Epithelial cell of prostate (primary cell): ENCODE data around the gene PPAT.
A peak's percentile ranks its signal among the peaks of the same experiment; 100 is the strongest.
"Not testable (repeated sequence)": the region's sequence is repeated elsewhere in the genome, so short reads cannot be mapped to it uniquely, and the experiment has no call there.

Experiments
- DNase-seq: peaks from one replicate; pipeline ENCODE4 v3.0.0-alpha.2; 2011; ENCODE audit warnings: low read depth, low spot score
- H3K27ac ChIP-seq: fragments of 450-650 bp; 2 replicates; pipeline ENCODE4 v1.5.1; 2017; ENCODE audit warnings: mild to moderate bottlenecking

The PPAT gene

GRCh38 chr4:56387023-56388001 lies 48.1 kb downstream of the PPAT start, which contains the start of gene AASDH:
AASDH (minus strand) TSS chr4:56387491; CDS start chr4:56384299, 3,192 bp downstream.
- peak; percentile 68 for DNase-seq
- peak within 1 kb of the TSS; percentile 93 for H3K27ac ChIP-seq

GRCh38 chr4:56386091-56386490 lies 49.3 kb downstream of the PPAT start:
- no peak for DNase-seq
- peak overlapping the region; percentile 93 for H3K27ac ChIP-seq

GRCh38 chr4:56375458-56375857 lies 60.0 kb downstream of the PPAT start:
- no peak overlapping the region for H3K27ac ChIP-seq
- no peak for DNase-seq

GRCh38 chr4:56374956-56375355 lies 60.5 kb downstream of the PPAT start:
- DNase-seq, result no peak
- H3K27ac ChIP-seq, result no peak overlapping the region

- no peak overlapping the region for H3K27ac ChIP-seq
- no peak for DNase-seq
Observed at GRCh38 chr4:56372774-56373173, 62.6 kb downstream of the PPAT start.

- no peak for DNase-seq
- H3K27ac ChIP-seq, result no peak overlapping the region
Observed at GRCh38 chr4:56371426-56372220, 63.8 kb downstream of the PPAT start.

- DNase-seq, result no peak
- H3K27ac ChIP-seq, result no peak overlapping the region
Observed at GRCh38 chr4:56370377-56370776, 65.0 kb downstream of the PPAT start.

- DNase-seq, H3K27ac ChIP-seq: not testable (repeated sequence)
Observed at GRCh38 chr4:56362981-56363380, 72.4 kb downstream of the PPAT start.

GRCh38 chr4:56360071-56360470 lies 75.3 kb downstream of the PPAT start:
- no peak for DNase-seq
- H3K27ac ChIP-seq, result no peak overlapping the region

GRCh38 chr4:56356650-56357049 lies 78.8 kb downstream of the PPAT start:
- no peak for DNase-seq
- H3K27ac ChIP-seq, result no peak overlapping the region

GRCh38 chr4:56348576-56348975 lies 86.8 kb downstream of the PPAT start:
- H3K27ac ChIP-seq, result no peak overlapping the region
- no peak for DNase-seq

GRCh38 chr4:56345458-56345857 lies 90.0 kb downstream of the PPAT start:
- H3K27ac ChIP-seq, result no peak overlapping the region
- no peak for DNase-seq
